Body of pancreas (tissue), 4 donors: ENCODE results near the gene ELAVL1.

Experiments used
- POLR2A ChIP-seq, 3 donors: fragments of 450-650 bp; IDR thresholded peaks; one replicate each; pipeline ENCODE4 v1.6.1; 2016; ENCODE audit warnings: antibody characterized with exemption in 3 of 3, mild to moderate bottlenecking in 2 of 3
- TF ChIP-seq, protein P1 (sequence below), 7 experiments: fragments of 450-650 bp in 4 of 7; fragments of 200-600 bp in 3 of 7; sonication (generic) in 3 of 7; IDR thresholded peaks; one replicate each; pipeline ENCODE4 v1.5.1; 2016 to 2019; ENCODE audit warnings: antibody characterized with exemption in 7 of 7

DNA sequence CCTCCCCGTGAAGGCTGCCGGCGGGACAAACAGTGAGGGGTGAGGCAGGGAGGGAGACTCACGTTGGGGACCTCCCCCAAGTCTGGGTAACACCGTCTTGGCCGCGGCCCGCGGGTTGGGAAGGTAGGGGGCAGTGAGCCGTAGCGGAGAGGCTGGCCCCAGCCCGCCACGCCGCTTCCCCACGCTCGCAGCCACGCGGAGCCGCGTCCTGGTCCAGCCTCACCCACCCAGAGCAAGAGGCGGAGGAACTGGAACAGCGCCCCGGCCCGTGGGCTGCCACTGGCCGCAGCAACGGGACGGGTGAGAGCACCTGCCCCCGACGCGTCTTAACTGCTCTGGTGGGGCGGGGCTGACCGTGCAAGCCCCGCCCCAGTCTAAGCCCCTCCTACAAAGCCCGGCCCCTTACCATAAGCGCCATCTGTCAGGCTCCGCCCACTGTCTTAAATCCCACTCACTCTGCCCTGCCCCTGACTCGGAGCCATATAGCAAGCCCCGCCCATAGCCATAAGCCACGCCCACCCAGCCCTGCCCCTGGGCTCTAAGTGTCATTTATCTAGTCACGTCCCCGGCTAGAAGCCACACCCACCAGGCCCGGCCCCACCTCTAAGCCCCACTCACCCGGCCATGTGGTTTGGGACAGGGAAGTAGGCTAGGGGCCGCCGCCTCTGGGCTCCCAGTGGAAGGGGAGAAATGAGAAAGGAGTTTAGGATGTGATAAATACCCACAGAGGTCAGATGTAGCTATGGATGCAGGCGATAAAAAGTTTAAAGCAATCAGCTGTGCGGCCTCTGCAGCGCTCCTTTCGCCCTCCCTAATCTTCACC is 45.0 kb upstream of the ELAVL1 start:
- TF ChIP-seq, protein P1, sequence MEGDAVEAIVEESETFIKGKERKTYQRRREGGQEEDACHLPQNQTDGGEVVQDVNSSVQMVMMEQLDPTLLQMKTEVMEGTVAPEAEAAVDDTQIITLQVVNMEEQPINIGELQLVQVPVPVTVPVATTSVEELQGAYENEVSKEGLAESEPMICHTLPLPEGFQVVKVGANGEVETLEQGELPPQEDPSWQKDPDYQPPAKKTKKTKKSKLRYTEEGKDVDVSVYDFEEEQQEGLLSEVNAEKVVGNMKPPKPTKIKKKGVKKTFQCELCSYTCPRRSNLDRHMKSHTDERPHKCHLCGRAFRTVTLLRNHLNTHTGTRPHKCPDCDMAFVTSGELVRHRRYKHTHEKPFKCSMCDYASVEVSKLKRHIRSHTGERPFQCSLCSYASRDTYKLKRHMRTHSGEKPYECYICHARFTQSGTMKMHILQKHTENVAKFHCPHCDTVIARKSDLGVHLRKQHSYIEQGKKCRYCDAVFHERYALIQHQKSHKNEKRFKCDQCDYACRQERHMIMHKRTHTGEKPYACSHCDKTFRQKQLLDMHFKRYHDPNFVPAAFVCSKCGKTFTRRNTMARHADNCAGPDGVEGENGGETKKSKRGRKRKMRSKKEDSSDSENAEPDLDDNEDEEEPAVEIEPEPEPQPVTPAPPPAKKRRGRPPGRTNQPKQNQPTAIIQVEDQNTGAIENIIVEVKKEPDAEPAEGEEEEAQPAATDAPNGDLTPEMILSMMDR (IDR thresholded peaks at IDR 0.05): no peak
- TF ChIP-seq POLR2A (IDR thresholded peaks at IDR 0.05): no peak
